HepG2 (cell line): ENCODE measurements around the gene GABRR2. TPM values are rescaled to one million over a fixed set of nuclear protein-coding genes. Genes with fewer than 3 reads are reported as not detected.
A peak's percentile ranks its signal among the peaks of the same experiment; 100 is the strongest.

ENCODE experiments used
- ATAC-seq: fragments of 200-7000 bp; cut with Tn5 transposase; 3 replicates; pipeline ENCODE4 v1.9.1; 2020; ENCODE audit warnings: mild to moderate bottlenecking, moderate library complexity
- BruUV-seq: library from RNA; stranded (reverse); fragments of 400-500 nt; replicated peaks from 2 replicates; lab custom pipeline; 2021; lab: Mats Ljungman, UMichigan
- CTCF ChIA-PET: fragments of 300-600 bp; formaldehyde crosslinking; extraction: SDS; loops from one replicate; lab custom pipeline; 2021; ENCODE audit warnings: low total read pairs, inconsistent platforms, low intra/inter-chr PET ratio; lab: Yijun Ruan, JAX
- POLR2A ChIA-PET: fragments of 350-600 bp; sonication (Branson Sonifier 250); formaldehyde crosslinking; loops from one replicate; lab custom pipeline; 2020; ENCODE audit warnings: antibody characterized with exemption, inconsistent platforms; lab: Yijun Ruan, JAX
- DNase-seq: peaks from one replicate; pipeline ENCODE4 v3.0.0-alpha.2; 2015; ENCODE audit warnings: low spot score
- FAIRE-seq: peaks from 3 replicates; lab custom pipeline; 2011; peaks lifted over from hg19 to GRCh38; lab: Jason Lieb, UNC
- H2AFZ ChIP-seq: one replicate; pipeline ENCODE4 v1.6.1; 2011; ENCODE audit warnings: low read length, inconsistent platforms
- H3K27ac ChIP-seq: fragments of 300-600 bp; 3 replicates; pipeline ENCODE4 v1.8.0; 2011; ENCODE audit warnings: mixed run types, mild to moderate bottlenecking, mixed read lengths, low read length, inconsistent platforms; ENCODE audit not compliant: insufficient read depth; ENCODE audit errors: extremely low read length
- H3K27me3 ChIP-seq, 2 experiments: fragments of 200-600 bp in 1 of 2; 2 replicates in 1 of 2; 3 replicates in 1 of 2; pipeline versions ENCODE4 v1.6.0 to v1.8.0; 2011; ENCODE audit warnings: low read length in 2 of 2, mild to moderate bottlenecking in 2 of 2, moderate library complexity in 2 of 2, inconsistent platforms in 1 of 2; ENCODE audit not compliant: insufficient read depth in 2 of 2, control insufficient read depth in 1 of 2
- H3K36me3 ChIP-seq, 2 experiments: fragments of 200-600 bp in 1 of 2; replicated peaks in 1 of 2; 2 replicates in 1 of 2; 3 replicates in 1 of 2; pipeline versions ENCODE4 v1.5.1 to v1.8.0; 2011; ENCODE audit warnings: low read length in 2 of 2, inconsistent platforms in 1 of 2; ENCODE audit not compliant: insufficient read depth in 2 of 2, control insufficient read depth in 1 of 2
- H3K4me1 ChIP-seq: 2 replicates; pipeline ENCODE4 v1.5.1; 2012; ENCODE audit warnings: low read length, inconsistent platforms; ENCODE audit not compliant: insufficient read depth
- H3K4me2 ChIP-seq: 2 replicates; pipeline ENCODE4 v1.6.0; 2011; ENCODE audit warnings: low read depth, low read length, inconsistent platforms
- H3K4me3 ChIP-seq, 3 experiments: fragments of 200-600 bp in 1 of 3; sonication (generic), shearing (Covaris generic) in 1 of 3; replicated peaks in 1 of 3; 2 replicates each; pipeline ENCODE4 v1.5.1; 2011 to 2016; ENCODE audit warnings: low read length in 3 of 3, inconsistent platforms in 2 of 3, low read depth in 2 of 3, mild to moderate bottlenecking in 2 of 3, control low read depth in 1 of 3, mixed read lengths in 1 of 3; ENCODE audit not compliant: insufficient read depth in 1 of 3
- H3K79me2 ChIP-seq: one replicate; pipeline ENCODE4 v1.6.1; 2011; ENCODE audit warnings: low read length, inconsistent platforms; ENCODE audit not compliant: insufficient read depth
- H3K9ac ChIP-seq: 2 replicates; pipeline ENCODE4 v1.6.0; 2011; ENCODE audit warnings: mild to moderate bottlenecking, low read depth, low read length, inconsistent platforms; ENCODE audit not compliant: insufficient read depth
- H3K9me3 ChIP-seq: 2 replicates; pipeline ENCODE4 v1.5.1; 2012; ENCODE audit warnings: mild to moderate bottlenecking, low read length
- H4K20me1 ChIP-seq: 2 replicates; pipeline ENCODE4 v1.6.0; 2011; ENCODE audit warnings: inconsistent platforms, mild to moderate bottlenecking, low read length, moderate library complexity; ENCODE audit not compliant: insufficient read depth
- CBX1 ChIP-seq: IDR thresholded peaks from one replicate; pipeline ENCODE4 v1.6.1; 2016; ENCODE audit warnings: antibody characterized with exemption, low read depth
- CREB1 ChIP-seq, 2 experiments: fragments of 450-650 bp in 1 of 2; IDR thresholded peaks; 2 replicates each; pipeline ENCODE4 v1.6.1; 2016 to 2017; ENCODE audit warnings: control low read depth in 1 of 2, mild to moderate bottlenecking in 1 of 2, missing compliant biosample characterization in 1 of 2, missing genetic modification characterization in 1 of 2
- ELF3 ChIP-seq: IDR thresholded peaks from 2 replicates; pipeline ENCODE4 v1.6.1; 2016; ENCODE audit warnings: missing genetic modification reagents, missing compliant biosample characterization
- HIVEP1 ChIP-seq: sonication (generic); formaldehyde crosslinking; IDR thresholded peaks from 2 replicates; pipeline ENCODE4 v1.4.0; 2020; ENCODE audit warnings: mild to moderate bottlenecking, missing genetic modification reagents
- KLF9 ChIP-seq: IDR thresholded peaks from 2 replicates; pipeline ENCODE4 v1.6.1; 2016; ENCODE audit warnings: low read depth
- ZNF274 ChIP-seq: sonication (generic); formaldehyde crosslinking; IDR thresholded peaks from 2 replicates; pipeline ENCODE4 v1.5.1; 2020; ENCODE audit warnings: mild to moderate bottlenecking, missing genetic modification reagents
- ZNF510 ChIP-seq: sonication (generic); formaldehyde crosslinking; IDR thresholded peaks from 2 replicates; pipeline ENCODE4 v1.4.0; 2020; ENCODE audit warnings: low read depth, mild to moderate bottlenecking, missing genetic modification reagents
- ZNF878 ChIP-seq: sonication (generic); formaldehyde crosslinking; IDR thresholded peaks from 2 replicates; pipeline ENCODE4 v1.8.1; 2023; ENCODE audit warnings: mild to moderate bottlenecking, missing genetic modification reagents, moderate library complexity
- WGBS: methylation state at CpG from one replicate; pipeline ENCODE4 v1.1.6; 2017; ENCODE audit warnings: low lambda C conversion rate; 5-methylcytosine and 5-hydroxymethylcytosine counted together
- in situ Hi-C: cut with HindIII; loops from 2 replicates; pipeline ENCODE4 v1.10.0; 2017; ENCODE audit warnings: low pct_unique_long_range_greater_than_20kb; ENCODE audit not compliant: extremely low pct_ligation_motif_present
- intact Hi-C: fragments of 100-400 bp; cut with micrococcal nuclease; formaldehyde crosslinking; loops from one replicate; pipeline ENCODE4 v1.10.0; 2022; ENCODE audit not compliant: unreplicated experiment
- polyA plus RNA-seq, 8 experiments: library from polyadenylated mRNA; depleted of rRNA in 3 of 8; stranded (reverse) in 7 of 8; unstranded in 1 of 8; fragments of >200 nt; fragmentation: Illumina TruSeq in 4 of 8; extraction: Trizol in 4 of 8; gene quantifications; 2 replicates each; pipeline versions ENCODE4 v1.2.1 to v1.2.3, GENCODE V29; 2011 to 2016; ENCODE audit warnings: low read depth in 4 of 8, missing spikeins in 1 of 8, mixed read lengths in 1 of 8; ENCODE audit not compliant: insufficient read depth in 1 of 8
- total RNA-seq, 5 experiments: library from RNA; depleted of rRNA; stranded (reverse); fragments of >200 nt; fragmentation: Illumina TruSeq; extraction: Trizol; gene quantifications; 2 replicates each; pipeline ENCODE4 v1.2.3, GENCODE V29; 2016; ENCODE audit warnings: low read depth in 1 of 5
- TF ChIP-seq, protein P1 (sequence below): sonication (generic); formaldehyde crosslinking; IDR thresholded peaks from 2 replicates; pipeline ENCODE4 v1.4.0; 2020; ENCODE audit warnings: mild to moderate bottlenecking, low read depth, missing genetic modification reagents
- TF ChIP-seq, protein P2 (sequence below): sonication (generic); formaldehyde crosslinking; IDR thresholded peaks from 2 replicates; pipeline ENCODE4 v1.4.0; 2020; ENCODE audit warnings: missing genetic modification reagents, borderline replicate concordance

The GABRR2 gene
- total and polyA plus RNA-seq, 2 of the 13 experiments (the other 11 are each of a cell fraction or from before 2014, with no cell fraction given) = 0.13 TPM; not detected in 1

DNA sequence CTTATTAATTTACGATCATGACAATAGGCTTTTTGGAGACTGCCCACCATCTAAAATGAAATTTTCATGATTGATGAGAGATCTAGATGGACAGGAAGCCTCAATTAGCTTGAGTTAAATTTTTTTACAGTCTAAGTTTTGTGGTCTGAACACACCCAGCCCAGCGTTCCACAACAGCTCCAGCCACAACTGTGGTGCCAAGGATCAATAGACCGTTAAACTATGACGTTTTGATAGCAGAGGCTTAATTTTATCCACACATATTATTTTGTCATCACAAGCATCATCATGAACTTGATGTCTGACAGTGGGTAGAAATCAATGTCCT is 92.4 kb downstream of the GABRR2 start:
- DNase-seq (no peak), FAIRE-seq (no peak), ATAC-seq (no peak)
- no peaks in the 10 kb centered on the region for H3K4me1 ChIP-seq
- in situ Hi-C loops (no loop called here), intact Hi-C loops (no loop called here)
- H3K9me3 ChIP-seq = no peaks in the 10 kb centered on the region
- H3K27me3 ChIP-seq = 0 out of 5 replicates have a peak, but pooled peaks cover 0 to 14% of the 10 kb centered on the region in 2 experiments
- H3K9ac ChIP-seq = no peak overlapping the region
- BruUV-seq = no TSS peak
- H3K79me2 ChIP-seq = no peaks in the 10 kb centered on the region
- H4K20me1 ChIP-seq = no peaks in the 10 kb centered on the region
- H2AFZ ChIP-seq = no peak overlapping the region
- no peak overlapping the region for H3K27ac ChIP-seq
- CTCF ChIA-PET = no interaction called here
- TF ChIP-seq HIVEP1 (CRISPR knock-in tag) (no peak), ZNF878 (CRISPR knock-in tag) (no peak), ELF3 (CRISPR knock-in tag) (no peak), CREB1 (IDR thresholded peaks at IDR 0.05) (peak; percentile 46; the same call in 1 of the 2 replicates), CREB1 (CRISPR knock-in tag; IDR thresholded peaks at IDR 0.05) (no peak)
- POLR2A ChIA-PET = no interaction called here
- H3K4me3 ChIP-seq = no peak overlapping the region
- 23% methylated on average over 4 of the region's 4 CpGs for WGBS
- no peaks in the 10 kb centered on the region for H3K36me3 ChIP-seq
- H3K4me2 ChIP-seq = no peak overlapping the region

DNA sequence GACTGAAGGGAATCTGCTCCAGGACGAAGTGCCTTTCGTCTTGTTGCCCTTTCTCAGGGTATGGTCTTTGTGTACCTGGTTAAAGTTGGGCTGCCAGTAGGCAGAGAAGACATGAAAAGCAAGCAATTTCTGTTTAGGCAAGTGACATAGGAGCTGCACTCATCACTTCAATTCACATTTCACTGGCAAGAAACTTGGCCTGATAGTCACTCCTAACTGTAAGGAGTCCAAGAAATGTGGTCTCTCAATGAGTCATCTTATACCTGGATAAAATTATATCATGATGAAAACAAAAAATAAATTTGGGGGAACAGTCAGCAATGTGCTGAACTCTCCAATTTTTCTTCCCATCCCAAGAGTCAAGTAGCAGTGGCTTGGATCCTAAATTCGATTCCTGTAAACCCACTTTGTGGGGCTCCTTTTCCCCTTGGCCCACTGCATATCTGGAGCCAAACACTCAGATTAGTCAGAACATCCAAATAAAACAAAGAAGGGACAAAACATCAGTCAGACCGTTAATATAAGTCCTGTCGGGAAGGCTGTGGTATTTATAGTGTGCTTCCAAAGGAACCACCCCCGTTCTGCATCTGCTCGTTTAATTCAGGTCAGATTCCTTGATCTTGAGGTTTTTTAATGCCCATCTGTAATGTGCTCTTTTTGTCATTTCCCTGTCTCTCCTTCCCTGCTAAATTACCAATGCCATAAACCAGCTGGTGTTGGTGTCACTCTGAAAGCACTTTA is 93.0 kb downstream of the GABRR2 start:
- H3K27ac ChIP-seq = no peak overlapping the region
- H3K9ac ChIP-seq = no peak overlapping the region
- 0 out of 5 replicates have a peak, but pooled peaks cover 0 to 14% of the 10 kb centered on the region in 2 experiments for H3K27me3 ChIP-seq
- no peak for FAIRE-seq
- H4K20me1 ChIP-seq = no peaks in the 10 kb centered on the region
- ChIA-PET CTCF (no interaction called here), POLR2A (no interaction called here)
- TF ChIP-seq, protein P1, sequence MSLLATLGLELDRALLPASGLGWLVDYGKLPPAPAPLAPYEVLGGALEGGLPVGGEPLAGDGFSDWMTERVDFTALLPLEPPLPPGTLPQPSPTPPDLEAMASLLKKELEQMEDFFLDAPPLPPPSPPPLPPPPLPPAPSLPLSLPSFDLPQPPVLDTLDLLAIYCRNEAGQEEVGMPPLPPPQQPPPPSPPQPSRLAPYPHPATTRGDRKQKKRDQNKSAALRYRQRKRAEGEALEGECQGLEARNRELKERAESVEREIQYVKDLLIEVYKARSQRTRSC (CRISPR knock-in tag) = no peak
- TF ChIP-seq HIVEP1 (CRISPR knock-in tag) (no peak), ZNF274 (no peak), ZNF510 (CRISPR knock-in tag) (no peak), KLF9 (CRISPR knock-in tag) (no peak), CBX1 (no peak)
- TF ChIP-seq, protein P2, sequence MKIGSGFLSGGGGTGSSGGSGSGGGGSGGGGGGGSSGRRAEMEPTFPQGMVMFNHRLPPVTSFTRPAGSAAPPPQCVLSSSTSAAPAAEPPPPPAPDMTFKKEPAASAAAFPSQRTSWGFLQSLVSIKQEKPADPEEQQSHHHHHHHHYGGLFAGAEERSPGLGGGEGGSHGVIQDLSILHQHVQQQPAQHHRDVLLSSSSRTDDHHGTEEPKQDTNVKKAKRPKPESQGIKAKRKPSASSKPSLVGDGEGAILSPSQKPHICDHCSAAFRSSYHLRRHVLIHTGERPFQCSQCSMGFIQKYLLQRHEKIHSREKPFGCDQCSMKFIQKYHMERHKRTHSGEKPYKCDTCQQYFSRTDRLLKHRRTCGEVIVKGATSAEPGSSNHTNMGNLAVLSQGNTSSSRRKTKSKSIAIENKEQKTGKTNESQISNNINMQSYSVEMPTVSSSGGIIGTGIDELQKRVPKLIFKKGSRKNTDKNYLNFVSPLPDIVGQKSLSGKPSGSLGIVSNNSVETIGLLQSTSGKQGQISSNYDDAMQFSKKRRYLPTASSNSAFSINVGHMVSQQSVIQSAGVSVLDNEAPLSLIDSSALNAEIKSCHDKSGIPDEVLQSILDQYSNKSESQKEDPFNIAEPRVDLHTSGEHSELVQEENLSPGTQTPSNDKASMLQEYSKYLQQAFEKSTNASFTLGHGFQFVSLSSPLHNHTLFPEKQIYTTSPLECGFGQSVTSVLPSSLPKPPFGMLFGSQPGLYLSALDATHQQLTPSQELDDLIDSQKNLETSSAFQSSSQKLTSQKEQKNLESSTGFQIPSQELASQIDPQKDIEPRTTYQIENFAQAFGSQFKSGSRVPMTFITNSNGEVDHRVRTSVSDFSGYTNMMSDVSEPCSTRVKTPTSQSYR (CRISPR knock-in tag) = no peak
- in situ Hi-C loops (no loop called here), intact Hi-C loops (no loop called here)
- no peak overlapping the region for H2AFZ ChIP-seq
- H3K4me3 ChIP-seq = no peak overlapping the region
- no peaks in the 10 kb centered on the region for H3K4me1 ChIP-seq
- BruUV-seq = no TSS peak
- DNase-seq = no peak
- ATAC-seq = no peak
- H3K36me3 ChIP-seq = no peaks in the 10 kb centered on the region
- WGBS = 14% methylated on average over 7 of the region's 7 CpGs
- H3K79me2 ChIP-seq = no peaks in the 10 kb centered on the region
- no peak overlapping the region for H3K4me2 ChIP-seq
- H3K9me3 ChIP-seq = no peaks in the 10 kb centered on the region
